Stimulated activated CD4-positive, alpha-beta T cell treated with anti-CD3 and anti-CD28 coated beads, Interleukin-1b, Interleukin-23, amount 100 ng/mL, for 4 hours (primary cell): ENCODE data around the gene DUSP2.
"Not testable (repeated sequence)": the region's sequence is repeated elsewhere in the genome, so short reads cannot be mapped to it uniquely, and the experiment has no call there.

ENCODE experiments used
- DNase-seq, 2 donors: peaks; one replicate each; pipeline ENCODE4 v3.0.0-alpha.2; 2020; ENCODE audit warnings: low read depth in 2 of 2

DUSP2 gene

DNA sequence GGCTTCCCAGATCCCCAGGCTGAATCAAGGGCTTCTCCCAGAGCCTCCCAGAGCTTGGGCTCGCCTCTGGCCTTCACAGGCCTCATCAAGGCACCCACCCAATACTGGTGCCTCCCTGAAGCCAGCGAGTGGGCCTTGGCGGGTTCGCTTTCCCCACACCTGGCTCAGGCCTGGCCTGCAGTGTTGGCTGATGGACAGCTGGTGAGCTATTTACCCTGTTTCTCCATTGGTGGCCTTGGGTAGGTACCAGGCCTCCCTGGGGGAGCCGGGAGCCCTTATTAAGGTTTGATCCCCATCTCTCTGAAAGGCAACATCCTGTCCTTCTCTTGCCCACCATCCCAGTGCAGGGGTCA, 18.2 kb upstream of the DUSP2 start:
- no peak for DNase-seq

DNA sequence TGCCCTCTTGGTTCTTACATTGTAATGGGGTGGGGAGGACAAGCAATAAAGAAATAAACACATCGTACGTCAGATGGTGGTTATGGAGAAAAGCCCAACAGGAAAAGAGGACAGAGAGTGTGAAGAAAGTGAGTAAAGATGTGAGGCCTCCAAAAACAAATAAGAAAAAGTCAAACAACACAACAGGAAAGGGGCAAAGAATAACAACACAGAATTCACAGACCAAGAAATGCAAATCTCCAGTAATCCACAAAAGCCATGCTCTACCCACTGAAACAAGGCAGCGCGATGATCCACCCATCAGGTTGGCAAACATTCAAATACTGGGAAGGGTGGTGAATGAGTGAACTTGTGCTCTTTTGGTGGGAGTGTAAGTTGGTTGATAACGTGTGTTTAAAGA, 16.7 kb upstream of the DUSP2 start:
- no peak for DNase-seq

DNA sequence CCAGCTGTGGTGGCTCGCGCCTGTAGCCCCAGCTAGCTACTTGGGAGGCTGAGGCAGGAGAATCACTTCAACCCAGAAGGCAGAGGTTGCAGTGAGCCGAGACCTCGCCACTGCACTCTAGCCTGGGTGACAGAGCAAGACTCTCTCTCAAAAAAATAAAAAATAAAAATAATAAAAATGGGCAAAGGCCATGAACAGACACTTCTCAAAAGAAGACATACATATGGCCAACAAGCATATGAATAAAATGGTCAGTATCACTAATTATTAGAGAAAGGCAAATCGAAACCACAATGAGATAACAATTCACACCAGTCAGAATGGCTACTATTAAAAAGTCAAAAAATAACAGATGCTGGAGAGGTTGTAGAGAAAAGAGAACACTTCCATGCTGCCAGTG, 15.1 kb upstream of the DUSP2 start:
- DNase-seq, result not testable (repeated sequence)

DNA sequence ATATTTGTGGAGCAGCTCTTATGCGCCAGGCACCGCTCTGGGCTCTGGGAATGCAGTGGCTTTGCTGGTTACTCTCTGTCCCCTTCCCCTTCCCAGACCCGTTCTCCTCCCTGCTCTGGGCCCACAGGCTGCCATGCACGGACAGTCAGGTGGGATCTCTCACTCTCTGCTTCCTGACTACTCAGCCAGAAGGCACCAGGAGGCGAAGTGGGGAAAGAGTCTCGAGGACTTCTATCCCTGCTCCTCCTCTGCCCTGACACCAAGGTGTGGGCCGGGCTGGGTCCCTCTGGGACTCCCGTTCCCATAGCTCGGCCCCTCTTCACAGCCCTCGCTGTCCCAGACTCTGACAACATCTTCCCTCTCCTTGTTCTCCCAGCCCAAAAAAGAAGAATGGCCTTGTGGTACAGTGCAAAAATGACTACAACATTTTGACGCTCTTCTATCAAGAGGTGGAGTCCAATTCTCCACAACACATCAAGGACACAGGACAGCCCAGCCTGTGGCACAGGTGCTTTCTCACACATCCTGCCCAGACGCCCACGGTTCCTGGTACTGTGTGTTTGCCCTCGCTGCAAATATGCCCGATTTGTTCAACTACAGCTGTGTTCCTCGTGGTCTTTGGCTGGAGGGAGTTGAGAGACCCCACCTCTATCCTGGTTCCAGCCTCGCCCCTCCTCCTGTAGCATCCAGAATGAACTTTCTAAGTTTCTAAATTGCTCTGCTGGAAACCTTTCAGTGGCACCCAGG, 14.0 kb upstream of the DUSP2 start:
- DNase-seq, result no peak

DNA sequence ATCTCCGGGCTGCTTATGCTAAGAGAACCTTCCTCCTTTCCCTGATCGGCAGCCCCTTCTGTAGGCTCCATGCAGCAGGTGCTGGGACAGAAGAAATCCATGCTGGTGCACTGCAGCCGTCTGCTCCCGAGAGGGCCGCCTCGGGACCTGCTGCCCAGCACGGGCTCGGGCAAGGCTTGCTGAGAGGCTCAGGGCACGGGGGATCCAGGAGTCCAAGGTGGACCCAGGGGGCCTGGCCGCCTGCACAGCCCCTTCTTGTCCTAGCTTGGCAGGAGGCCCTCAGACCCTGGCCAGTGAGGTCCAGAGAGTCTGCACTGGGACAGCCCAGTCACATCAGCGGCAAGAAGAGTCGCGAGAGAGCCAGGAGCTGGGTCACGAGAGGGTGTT, 13.3 kb upstream of the DUSP2 start:
- no peak for DNase-seq

DNA sequence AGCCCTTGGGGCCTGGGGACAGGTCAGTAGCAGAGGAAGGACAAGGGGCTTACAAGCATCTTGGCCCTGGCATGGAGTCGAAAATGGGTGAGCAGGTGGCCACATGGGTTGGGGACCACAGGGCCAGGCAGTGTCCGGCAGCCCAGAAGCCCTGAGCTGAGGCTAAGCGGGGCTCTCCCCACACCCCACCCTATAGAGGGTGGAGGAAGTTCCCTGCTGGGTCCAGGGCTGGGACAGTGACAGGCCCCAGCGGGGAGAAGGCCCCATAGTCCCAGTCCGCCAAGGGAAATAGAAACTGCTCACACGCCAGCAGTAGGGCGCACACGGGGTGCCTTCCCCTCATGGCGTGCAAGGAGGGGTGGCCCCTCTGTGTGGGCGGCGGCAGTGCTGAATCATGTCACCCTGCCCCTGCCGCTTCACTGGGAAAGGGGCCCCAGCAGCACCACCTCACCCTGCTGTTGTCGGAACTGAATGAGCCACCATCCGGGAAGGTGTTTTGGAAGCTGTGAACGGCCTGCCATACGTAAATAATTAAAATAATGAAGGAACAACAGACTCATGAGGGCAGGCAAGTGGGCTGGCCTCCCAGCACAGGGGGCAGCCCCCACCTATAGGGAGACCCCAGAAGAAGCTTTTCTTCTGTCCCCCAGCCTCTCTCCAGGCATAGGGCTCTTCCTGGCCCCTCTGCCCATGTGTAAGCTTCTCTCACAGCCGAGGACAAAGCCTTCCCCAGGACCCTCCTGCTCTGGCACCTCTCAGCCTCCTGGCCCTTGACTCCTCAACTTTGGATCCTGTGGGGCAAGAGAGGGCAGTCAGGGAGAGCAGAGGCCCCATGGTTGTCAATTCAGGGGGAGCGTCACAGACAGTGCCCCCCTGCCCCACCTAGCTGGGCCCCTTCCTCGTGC, 12.7 kb upstream of the DUSP2 start:
- DNase-seq, result peak; percentile 91 to 94

DNA sequence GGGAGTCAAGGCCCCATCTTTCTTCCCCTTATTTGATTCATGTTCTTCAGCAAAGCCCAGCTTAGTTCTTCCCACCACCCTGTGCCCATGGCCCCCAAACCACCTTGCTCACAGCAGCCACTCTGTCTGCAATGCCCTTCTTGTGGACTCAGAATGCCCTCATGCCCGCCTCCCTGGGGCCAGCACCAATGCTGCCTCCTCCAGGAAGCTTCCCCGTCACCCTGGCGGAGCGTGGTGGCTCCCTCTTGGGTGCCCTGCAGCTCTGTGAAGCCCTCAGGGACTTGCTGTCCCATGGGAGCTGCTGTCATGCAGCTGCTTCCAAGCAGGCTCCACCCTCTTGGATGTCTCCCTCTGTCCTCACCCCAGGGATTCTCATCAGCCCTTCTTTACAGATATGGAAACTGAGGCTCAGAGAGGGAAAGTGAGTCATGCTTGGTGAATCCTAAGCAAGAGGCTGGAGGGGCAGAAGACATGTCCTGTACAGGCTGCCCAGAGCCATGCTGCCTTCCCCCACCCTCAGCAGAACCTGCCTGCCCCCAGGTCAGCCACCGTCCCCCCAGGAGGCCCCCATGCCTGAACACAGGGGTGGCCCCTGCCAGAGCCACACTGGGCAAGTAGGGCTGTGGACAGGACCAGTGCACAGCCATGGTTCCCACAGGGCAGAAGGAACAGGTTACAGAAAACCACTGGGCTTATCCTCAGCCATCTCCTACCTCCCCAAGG, 11.8 kb upstream of the DUSP2 start:
- DNase-seq, result no peak

DNA sequence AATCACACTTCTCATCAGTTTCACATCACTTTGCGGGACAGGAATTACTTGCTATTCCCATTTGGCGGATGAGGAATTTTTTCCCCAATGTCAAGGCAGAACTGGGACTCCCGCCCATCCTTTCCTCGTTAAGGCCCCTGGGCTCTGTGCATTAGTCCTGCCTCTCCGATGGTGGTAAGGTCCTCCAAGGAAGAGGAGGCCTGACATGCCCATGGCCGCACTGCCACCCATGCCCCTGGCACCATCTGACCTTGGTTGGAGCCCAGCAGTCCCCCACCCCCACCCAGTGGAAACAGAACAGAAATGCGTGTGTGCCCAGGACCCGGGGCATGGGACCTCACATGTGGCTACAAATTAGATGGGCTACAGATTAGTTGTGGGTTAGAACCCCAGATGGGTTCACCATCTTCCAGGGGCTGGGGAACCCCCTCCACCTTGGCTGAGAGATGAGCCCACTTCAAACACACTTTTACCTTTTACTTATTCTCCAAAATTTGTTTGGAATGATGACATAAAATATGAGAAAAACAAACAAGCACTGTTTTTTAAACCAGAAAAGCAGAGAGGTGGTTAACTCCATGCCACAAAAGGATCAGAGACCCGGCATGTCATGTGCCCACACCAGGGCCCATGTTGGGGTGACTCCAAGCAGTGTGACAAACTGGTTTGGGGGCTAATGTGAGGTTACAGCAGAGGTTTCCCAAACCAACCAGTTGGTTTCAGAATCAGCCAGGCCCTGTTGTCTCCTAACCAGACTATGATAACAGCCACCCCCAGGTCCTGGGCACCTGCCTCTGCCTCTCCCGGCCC, 11.0 kb upstream of the DUSP2 start:
- DNase-seq, result no peak

DNA sequence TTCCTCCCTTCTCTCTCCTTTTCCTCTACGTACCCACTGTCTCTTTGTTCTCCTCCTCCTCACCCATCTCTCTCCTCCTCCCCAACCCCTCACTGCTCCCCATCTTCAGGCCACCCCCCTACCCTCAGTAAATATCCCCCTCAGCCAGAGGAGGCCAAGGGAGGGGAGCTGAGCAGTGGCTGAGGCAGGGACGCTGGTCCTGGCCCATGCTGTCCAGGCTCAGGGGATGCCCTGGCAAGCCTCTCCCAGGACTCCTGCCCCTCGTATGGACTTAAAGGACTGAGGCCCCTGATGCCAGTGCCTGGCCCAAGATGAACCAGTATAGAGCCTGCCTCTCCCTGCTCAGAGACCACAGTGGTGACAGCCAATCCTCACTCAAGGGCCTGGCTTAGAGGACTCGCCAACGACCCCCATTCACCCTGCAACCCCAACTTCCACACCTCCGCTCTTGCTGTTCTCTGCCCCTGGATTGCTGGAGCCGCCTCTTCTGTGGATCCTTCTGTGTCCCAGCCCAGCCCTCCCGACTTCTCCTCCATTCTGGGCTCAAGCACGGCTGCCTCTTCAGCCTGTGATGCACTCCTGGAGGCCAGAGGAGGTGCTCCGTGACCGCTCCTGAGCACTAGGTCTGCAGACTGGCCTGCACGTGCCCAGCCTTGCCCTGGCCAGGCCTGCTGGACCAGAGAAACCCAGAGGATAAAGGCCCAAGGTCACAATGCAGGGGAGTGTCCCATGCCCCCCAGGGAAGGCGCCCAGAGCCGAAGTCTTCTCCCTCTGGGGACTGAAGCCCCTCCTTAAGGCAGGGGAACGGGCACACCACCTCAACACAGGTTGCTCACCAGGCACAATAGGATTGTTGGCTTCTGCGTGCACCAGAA, 9.5 kb upstream of the DUSP2 start:
- no peak for DNase-seq

DNA sequence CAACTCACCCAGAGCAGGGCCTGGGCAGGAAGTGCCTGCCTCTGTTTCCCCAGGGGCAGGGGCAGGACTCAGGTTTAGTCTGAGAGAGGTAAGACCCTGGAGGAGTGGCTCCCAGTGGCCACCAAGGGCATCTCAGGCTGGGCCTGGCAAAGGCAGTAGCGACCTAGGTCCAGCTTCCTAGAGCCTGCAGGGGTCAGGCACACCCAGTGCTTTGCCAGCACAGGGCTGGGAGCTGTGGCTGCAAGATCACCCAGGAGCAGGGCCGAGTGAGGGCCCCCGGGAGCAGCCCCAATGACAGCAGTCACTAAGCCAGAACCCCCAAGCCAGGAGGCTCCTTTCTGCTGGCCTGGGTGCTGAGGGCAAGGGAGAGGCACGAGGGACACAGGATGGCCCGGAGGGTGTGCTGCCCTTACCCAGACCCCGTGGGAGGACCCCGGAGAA, 8.8 kb upstream of the DUSP2 start:
- no peak for DNase-seq

DNA sequence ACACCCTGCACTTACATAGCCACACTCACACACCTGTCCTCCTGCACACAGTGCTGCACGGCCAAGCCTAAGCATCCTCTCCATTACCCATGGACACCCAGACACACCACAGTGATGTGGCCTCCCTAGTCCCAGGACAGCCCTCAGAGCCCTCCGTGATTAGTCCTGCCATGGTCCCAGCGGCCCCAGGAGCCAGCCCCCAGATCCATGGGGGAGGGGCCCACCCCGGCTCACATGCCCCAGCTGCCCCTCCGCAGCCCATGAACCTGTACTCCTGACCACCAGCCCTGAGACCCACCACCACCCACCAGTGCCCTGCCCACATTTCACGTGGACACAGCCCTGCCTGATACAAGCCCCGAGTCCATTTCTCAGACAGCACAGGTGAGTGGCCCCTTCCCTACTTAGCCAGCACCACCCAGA, 8.1 kb upstream of the DUSP2 start:
- no peak for DNase-seq

DNA sequence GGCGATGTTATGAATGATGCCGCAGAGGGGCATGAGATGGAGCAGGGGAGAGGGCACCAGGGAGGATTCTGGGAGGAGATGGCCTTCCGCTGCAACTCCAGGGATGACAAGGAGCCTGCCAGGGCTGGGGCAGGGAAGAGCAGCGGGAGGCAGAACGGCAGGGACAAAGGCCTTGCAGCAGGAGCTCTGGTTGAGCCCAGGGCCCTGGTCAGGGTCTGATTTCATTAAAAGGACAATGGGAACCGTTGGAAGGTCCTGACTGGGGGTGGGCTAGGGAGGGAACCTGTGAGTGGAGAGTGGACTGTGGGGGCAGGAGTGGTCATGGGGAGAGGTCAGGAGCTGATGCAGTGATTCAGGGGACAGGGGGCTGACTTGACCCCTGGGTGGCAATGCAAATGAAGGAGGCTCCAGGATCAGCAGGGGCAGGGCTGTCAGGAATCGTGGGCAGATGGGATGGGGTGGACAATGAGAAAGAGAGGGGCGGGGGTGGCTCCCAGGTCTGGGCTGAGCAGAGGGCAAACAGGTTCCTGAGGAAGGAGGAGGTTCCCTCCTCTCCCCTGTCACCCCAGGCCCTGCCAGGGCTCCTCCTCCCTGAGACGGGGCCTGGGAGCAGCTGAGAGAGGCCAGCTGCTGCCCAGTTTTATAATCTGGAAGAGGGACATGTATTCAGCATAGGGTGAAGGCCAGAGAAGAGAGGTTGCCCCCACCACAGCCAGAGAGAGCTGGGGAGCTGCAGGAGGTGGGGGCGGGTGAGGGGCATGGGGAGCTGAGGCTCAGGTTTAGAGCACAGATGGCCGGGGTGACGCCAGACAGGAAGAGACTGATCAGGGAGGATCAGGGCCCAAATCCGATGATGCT, 7.3 kb upstream of the DUSP2 start:
- DNase-seq, result no peak

DNA sequence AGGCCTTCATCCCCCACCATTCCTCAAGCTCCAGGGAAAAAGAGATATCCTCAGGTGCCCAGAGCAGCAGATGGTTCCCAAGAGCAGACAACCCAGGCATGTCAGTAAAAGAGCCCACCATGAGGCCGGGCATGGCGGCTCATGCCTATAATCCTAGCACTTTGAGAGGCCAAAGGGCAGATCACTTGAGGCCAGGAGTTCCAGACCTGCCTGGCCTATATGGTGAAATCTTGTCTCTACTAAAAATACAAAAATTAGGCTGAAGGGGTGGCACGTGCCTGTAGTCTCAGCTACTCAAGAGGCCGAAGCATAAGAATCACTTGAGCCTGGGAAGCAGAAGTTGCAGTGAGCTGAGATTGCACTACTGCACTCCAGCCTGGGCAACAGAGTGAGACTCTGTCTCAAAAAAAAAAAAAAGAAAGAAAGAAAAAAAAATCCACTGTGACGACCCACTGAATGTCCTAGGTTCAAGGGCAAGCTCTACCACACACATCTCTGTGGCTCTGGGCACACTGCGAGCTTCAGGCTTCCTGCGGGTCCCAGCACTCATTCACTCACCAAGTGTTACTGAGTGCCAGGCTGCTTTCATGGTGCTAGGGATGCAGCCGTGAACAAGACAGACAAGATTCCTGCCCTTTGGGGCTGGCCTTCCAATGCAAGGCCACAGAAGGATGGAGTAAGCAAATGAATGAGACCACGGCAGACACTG, 6.5 kb upstream of the DUSP2 start:
- no peak for DNase-seq

DNA sequence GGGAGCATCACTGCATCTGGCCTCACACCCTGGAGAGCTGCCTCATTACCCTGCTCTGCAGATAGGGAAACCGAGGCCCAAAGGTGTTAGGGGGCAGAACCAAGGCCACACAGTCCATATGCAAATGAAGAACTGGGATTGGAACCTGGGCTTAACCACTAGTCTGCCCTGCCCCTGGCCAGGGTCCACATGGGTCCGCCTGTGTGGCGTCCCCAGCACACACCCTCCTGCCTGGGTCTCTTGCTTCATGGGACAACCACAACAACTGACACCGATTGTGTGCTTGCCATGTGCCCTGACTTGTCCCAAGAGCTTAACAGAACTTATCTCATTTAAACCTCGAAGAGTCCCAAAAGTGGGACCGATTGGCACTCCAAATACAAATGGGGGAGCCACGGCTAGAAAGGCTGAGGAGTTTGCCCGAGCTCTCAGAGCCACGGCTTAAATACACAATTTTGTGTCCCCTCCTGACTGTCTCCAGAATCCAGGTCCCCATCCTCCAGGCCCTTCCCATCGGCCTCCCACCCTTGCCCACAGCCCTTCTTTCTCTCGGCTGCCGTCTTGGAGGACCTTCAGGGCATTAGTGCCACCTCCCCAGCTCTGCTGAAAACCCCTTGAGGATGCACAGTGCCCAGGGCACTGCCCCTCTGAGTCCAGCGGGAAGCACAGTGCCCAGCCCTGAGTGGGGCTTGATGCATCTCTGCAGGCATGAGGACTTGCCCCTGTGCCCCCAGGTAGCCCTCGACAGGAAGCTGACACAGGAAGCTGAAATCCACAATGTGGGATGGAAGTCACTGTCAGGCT, 5.8 kb upstream of the DUSP2 start:
- DNase-seq, result no peak

DNA sequence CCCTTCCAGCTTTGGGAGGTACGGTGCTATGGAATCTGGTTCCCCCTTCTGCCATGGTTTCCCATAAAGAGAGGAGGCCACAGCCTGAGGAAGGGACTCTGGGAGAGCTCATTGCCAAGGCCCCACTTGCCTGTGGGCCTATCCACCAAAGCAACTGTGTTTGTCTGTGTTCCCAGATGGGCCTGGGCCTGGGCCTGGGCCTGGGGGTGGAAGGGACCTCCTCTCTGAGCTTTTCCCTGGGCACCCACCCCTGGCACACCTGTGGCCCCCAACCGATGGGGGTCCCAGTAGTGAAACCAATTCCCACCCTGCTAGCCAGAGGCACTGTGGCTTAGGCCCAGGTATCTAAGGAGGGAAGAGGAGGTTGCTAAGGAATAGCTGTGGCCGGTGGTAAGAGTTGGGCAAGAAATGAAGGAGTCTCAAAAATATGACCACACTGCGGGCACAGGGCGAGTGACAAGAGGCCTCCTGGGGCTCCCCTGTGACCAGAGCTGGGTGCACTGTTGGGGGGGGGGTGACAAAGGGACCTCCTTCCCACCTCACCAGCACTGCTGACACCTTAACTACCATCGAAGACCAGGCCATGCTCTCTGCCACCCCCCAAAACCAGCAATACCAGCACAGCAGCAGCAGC, 4.9 kb upstream of the DUSP2 start:
- DNase-seq, result no peak

DNA sequence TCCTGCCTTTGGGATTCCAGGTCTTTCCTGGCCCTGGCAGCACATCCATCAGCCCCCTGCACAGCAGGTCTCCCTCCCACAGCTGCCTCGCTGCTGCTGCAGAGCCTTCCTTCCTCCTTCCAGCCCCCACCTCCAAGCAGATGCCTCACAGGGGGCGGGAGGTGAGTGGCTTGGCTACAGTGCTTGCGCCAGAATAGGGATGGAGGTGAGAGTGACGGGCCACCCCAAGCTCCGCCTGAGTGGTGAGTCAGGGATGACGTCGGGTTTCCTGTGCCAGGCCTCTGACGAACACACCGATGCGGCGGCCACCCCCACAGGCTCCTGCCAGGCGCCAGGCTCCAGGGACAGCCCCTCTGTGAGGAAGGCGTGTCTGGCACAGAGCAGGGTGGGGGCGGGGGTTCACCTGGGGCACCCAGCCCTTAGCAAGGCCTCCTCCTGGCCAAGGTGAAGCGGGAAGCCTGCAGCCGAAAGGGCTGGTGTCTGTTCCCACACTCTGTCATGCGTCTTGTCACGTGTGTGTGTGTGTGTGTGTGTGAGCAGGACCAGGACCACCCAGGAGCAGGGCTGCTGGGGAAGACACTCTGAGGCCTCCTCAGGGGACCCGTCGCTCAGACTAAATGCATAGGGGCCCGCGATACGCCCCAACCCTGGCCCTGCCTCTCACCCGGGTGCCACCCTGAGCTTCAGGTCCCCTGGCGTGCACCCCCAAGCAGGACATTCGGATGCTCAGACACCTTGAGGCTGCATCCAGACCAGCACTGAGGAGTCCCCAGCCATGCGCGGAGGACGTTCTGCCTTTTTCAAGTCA, 3.4 kb upstream of the DUSP2 start:
- peak; percentile 93 to 95 for DNase-seq
